ENCODE results near the gene STPG2. TPM values are rescaled to one million over a fixed set of nuclear protein-coding genes. Genes with fewer than 3 reads are reported as not detected.

The STPG2 gene
- total and polyA plus RNA-seq, 2 donors (not counting 1 experiment from before 2014, with no cell fraction given), result 0.13 to 0.49 TPM

DNA sequence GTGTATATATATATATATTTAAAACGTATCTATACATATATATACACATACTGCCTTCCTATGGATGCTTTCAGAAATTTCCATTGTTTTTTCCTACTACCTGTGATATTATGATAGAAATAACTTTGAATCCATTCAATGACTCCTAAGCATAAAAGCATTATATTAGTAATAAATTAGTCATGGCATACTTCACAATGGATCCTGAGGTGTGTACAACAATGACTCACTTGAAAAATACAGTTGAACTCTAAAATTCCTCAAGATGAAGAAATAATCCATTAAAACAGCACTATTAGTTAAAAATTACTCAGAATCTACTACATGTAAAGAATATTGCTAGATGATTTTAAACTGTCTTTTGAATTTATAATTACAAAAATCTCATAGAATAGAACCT is 201.1 kb downstream of the STPG2 start:
- CTCF ChIA-PET, result no interaction called here
- no peak for ATAC-seq (ENCODE audit: low read depth)
- H3K4me2 ChIP-seq (replicated peaks; ENCODE audit: low read depth, low read length, poor library complexity, severe bottlenecking), result no peak overlapping the region

DNA sequence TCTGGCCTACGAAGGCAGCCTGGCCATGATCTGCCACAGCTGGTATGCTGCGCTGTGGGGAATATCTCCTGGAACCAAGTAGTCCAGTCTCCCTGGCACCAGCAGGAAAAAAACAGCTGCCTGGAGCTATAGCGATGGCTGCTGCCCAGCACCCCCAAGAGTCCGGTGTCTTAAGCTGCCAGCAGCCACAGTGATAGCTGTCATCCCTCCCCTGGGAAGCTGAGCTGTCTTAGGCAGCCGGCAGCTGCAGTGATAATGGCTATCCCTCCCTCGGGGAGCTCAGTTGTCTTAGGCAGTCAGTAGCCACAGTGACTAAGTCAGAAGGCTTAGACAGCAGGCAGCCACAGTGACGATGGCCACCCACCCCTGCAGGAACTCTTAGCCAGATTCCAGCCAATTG is 205.1 kb downstream of the STPG2 start:
- peaks cover 22% of the 10 kb centered on the region for H3K9me3 Mint-ChIP-seq (ENCODE audit: insufficient read depth)
- no peaks in the 10 kb centered on the region for H3K27me3 Mint-ChIP-seq
- ATAC-seq (ENCODE audit: low read depth), result no peak
- no peak overlapping the region for H3K4me3 Mint-ChIP-seq
- no peak overlapping the region for H2AFZ ChIP-seq (ENCODE audit: insufficient read depth, low read depth, low read length, poor library complexity, severe bottlenecking)
- no peaks in the 10 kb centered on the region for H3K36me3 ChIP-seq (replicated peaks in 1 of 2; ENCODE audit: control extremely low read depth in 1 of 2, control insufficient read depth in 1 of 2, extremely low read depth in 1 of 2, insufficient read depth in 2 of 2, low read length in 1 of 2)
- H3K9me3 ChIP-seq (ENCODE audit: control extremely low read depth in 1 of 3, control insufficient read depth in 2 of 3, insufficient read depth in 1 of 3, low read length in 2 of 3), result peaks cover 0 to 13% (median 8%) of the 10 kb centered on the region in 3 donors
- H3K4me1 ChIP-seq (ENCODE audit: control insufficient read depth in 2 of 2, insufficient read depth in 2 of 2, low read length in 2 of 2), result no peaks in the 10 kb centered on the region
- no peaks in the 10 kb centered on the region for H3K4me1 Mint-ChIP-seq
- H4K20me1 ChIP-seq (ENCODE audit: control insufficient read depth, insufficient read depth, low read length, poor library complexity, severe bottlenecking), result no peaks in the 10 kb centered on the region
- no peak overlapping the region for H3K4me3 ChIP-seq (ENCODE audit: control extremely low read depth in 1 of 5, extremely low read depth in 1 of 5, insufficient read depth in 1 of 5, low read depth in 2 of 5, low read length in 4 of 5)
- 92% methylated on average over 7 of the region's 7 CpGs for WGBS (ENCODE audit: insufficient coverage)
- H3K27me3 ChIP-seq (replicated peaks in 1 of 4; ENCODE audit: control extremely low read depth in 1 of 4, control insufficient read depth in 3 of 4, insufficient read depth in 4 of 4, low read length in 3 of 4), result no peaks in the 10 kb centered on the region
- intact Hi-C loops (cut with micrococcal nuclease), result no loop called here
- ChIA-PET CTCF (no interaction called here), POLR2A (no interaction called here)
- no peak overlapping the region for H3K27ac ChIP-seq (ENCODE audit: low read length in 2 of 2)
- no peaks in the 10 kb centered on the region for H3K79me2 ChIP-seq (ENCODE audit: control insufficient read depth, insufficient read depth, low read length)
- TF ChIP-seq, protein P1, sequence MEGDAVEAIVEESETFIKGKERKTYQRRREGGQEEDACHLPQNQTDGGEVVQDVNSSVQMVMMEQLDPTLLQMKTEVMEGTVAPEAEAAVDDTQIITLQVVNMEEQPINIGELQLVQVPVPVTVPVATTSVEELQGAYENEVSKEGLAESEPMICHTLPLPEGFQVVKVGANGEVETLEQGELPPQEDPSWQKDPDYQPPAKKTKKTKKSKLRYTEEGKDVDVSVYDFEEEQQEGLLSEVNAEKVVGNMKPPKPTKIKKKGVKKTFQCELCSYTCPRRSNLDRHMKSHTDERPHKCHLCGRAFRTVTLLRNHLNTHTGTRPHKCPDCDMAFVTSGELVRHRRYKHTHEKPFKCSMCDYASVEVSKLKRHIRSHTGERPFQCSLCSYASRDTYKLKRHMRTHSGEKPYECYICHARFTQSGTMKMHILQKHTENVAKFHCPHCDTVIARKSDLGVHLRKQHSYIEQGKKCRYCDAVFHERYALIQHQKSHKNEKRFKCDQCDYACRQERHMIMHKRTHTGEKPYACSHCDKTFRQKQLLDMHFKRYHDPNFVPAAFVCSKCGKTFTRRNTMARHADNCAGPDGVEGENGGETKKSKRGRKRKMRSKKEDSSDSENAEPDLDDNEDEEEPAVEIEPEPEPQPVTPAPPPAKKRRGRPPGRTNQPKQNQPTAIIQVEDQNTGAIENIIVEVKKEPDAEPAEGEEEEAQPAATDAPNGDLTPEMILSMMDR (IDR thresholded peaks at IDR 0.05), result no peak
- TF ChIP-seq EZH2 (IDR thresholded peaks at IDR 0.05; ENCODE audit: borderline replicate concordance, insufficient read depth, low read depth, low read length, poor library complexity, severe bottlenecking), result no peak
- DNase-seq, result no peak
- H3K27ac Mint-ChIP-seq, result no peak overlapping the region
- no peak overlapping the region for H3K4me2 ChIP-seq (replicated peaks; ENCODE audit: low read depth, low read length, poor library complexity, severe bottlenecking)
- H3K9ac ChIP-seq (ENCODE audit: low read length), result no peak overlapping the region

More for the DNA sequence above, 201.1 kb downstream of the STPG2 start:
- no peak overlapping the region for H3K4me3 Mint-ChIP-seq
- intact Hi-C loops (cut with micrococcal nuclease), result no loop called here
- Histone ChIP-seq H3K79me2 (ENCODE audit: control insufficient read depth, insufficient read depth, low read length) (no peaks in the 10 kb centered on the region), H3K4me3 (ENCODE audit: control extremely low read depth in 1 of 5, extremely low read depth in 1 of 5, insufficient read depth in 1 of 5, low read depth in 2 of 5, low read length in 4 of 5) (no peak overlapping the region), H3K9me3 (ENCODE audit: control extremely low read depth in 1 of 3, control insufficient read depth in 2 of 3, insufficient read depth in 1 of 3, low read length in 2 of 3) (peaks cover 0 to 17% (median 8%) of the 10 kb centered on the region in 3 donors), H3K4me1 (ENCODE audit: control insufficient read depth in 2 of 2, insufficient read depth in 2 of 2, low read length in 2 of 2) (no peaks in the 10 kb centered on the region), H3K9ac (ENCODE audit: low read length) (no peak overlapping the region), H4K20me1 (ENCODE audit: control insufficient read depth, insufficient read depth, low read length, poor library complexity, severe bottlenecking) (no peaks in the 10 kb centered on the region), H3K36me3 (replicated peaks in 1 of 2; ENCODE audit: control extremely low read depth in 1 of 2, control insufficient read depth in 1 of 2, extremely low read depth in 1 of 2, insufficient read depth in 2 of 2, low read length in 1 of 2) (no peaks in the 10 kb centered on the region), H3K27ac (ENCODE audit: low read length in 2 of 2) (no peak overlapping the region), H2AFZ (ENCODE audit: insufficient read depth, low read depth, low read length, poor library complexity, severe bottlenecking) (no peak overlapping the region), H3K27me3 (replicated peaks in 1 of 4; ENCODE audit: control extremely low read depth in 1 of 4, control insufficient read depth in 3 of 4, insufficient read depth in 4 of 4, low read length in 3 of 4) (no peaks in the 10 kb centered on the region)
- TF ChIP-seq, protein P1 (IDR thresholded peaks at IDR 0.05), result no peak
- no peak for DNase-seq
- H3K4me1 Mint-ChIP-seq, result no peaks in the 10 kb centered on the region
- H3K27me3 Mint-ChIP-seq, result no peaks in the 10 kb centered on the region
- no peak overlapping the region for H3K27ac Mint-ChIP-seq
- no CpG with 5 or more reads among the region's 1 CpG for WGBS (ENCODE audit: insufficient coverage)
- POLR2A ChIA-PET, result no interaction called here
- peaks cover 13% of the 10 kb centered on the region for H3K9me3 Mint-ChIP-seq (ENCODE audit: insufficient read depth)

Data from B cell (primary cell).